ENCODE data around the gene ZNF408.

GRCh38 chr11:46729110-46730027, 28.5 kb downstream of the ZNF408 start:
- TF ChIP-seq, protein P1, sequence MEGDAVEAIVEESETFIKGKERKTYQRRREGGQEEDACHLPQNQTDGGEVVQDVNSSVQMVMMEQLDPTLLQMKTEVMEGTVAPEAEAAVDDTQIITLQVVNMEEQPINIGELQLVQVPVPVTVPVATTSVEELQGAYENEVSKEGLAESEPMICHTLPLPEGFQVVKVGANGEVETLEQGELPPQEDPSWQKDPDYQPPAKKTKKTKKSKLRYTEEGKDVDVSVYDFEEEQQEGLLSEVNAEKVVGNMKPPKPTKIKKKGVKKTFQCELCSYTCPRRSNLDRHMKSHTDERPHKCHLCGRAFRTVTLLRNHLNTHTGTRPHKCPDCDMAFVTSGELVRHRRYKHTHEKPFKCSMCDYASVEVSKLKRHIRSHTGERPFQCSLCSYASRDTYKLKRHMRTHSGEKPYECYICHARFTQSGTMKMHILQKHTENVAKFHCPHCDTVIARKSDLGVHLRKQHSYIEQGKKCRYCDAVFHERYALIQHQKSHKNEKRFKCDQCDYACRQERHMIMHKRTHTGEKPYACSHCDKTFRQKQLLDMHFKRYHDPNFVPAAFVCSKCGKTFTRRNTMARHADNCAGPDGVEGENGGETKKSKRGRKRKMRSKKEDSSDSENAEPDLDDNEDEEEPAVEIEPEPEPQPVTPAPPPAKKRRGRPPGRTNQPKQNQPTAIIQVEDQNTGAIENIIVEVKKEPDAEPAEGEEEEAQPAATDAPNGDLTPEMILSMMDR (IDR thresholded peaks at IDR 0.05; ENCODE audit: poor library complexity), result no peak
- TF ChIP-seq EZH2 (IDR thresholded peaks at IDR 0.05; ENCODE audit: borderline replicate concordance) (no peak), EZH2phosphoT487 (IDR thresholded peaks at IDR 0.05; ENCODE audit: low read depth, severe bottlenecking, unreplicated experiment) (no peak)
